Loucy (cell line): Measurements from ENCODE around the gene STAC3.
A peak's percentile ranks its signal among the peaks of the same experiment; 100 is the strongest.

ENCODE experiments used
- H2AFZ ChIP-seq: fragments of 200-600 bp; sonication (generic); 2 replicates; pipeline ENCODE4 v1.6.0; 2016; ENCODE audit warnings: antibody characterized with exemption, mild to moderate bottlenecking, low read length, moderate library complexity
- H3F3A ChIP-seq: fragments of 200-600 bp; 2 replicates; pipeline ENCODE4 v1.6.0; 2016; ENCODE audit warnings: antibody characterized with exemption, low read depth, mild to moderate bottlenecking
- H3K27me3 ChIP-seq: fragments of 200-600 bp; sonication (generic); 2 replicates; pipeline ENCODE4 v1.6.1; 2014; ENCODE audit warnings: low read length, mild to moderate bottlenecking; ENCODE audit not compliant: insufficient read depth, poor library complexity, severe bottlenecking
- H3K36me3 ChIP-seq: fragments of 200-600 bp; sonication (generic); 2 replicates; pipeline ENCODE4 v1.6.1; 2016; ENCODE audit warnings: low read length; ENCODE audit not compliant: insufficient read depth
- H3K4me1 ChIP-seq: fragments of 200-600 bp; sonication (generic); 2 replicates; pipeline ENCODE4 v1.5.1; 2014; ENCODE audit warnings: low read length, mild to moderate bottlenecking; ENCODE audit not compliant: insufficient read depth, poor library complexity, severe bottlenecking
- H3K4me2 ChIP-seq: fragments of 200-600 bp; sonication (generic); 2 replicates; pipeline ENCODE4 v1.6.0; 2014; ENCODE audit warnings: antibody characterized with exemption, low read length, low read depth, mild to moderate bottlenecking; ENCODE audit not compliant: poor library complexity, severe bottlenecking
- H3K4me3 ChIP-seq: fragments of 200-600 bp; sonication (generic); 2 replicates; pipeline ENCODE4 v1.5.1; 2014; ENCODE audit warnings: low read length, mild to moderate bottlenecking, mixed read lengths; ENCODE audit not compliant: poor library complexity, severe bottlenecking
- H3K79me2 ChIP-seq: fragments of 200-600 bp; sonication (generic); 2 replicates; pipeline ENCODE4 v1.6.1; 2014; ENCODE audit warnings: low read length; ENCODE audit not compliant: insufficient read depth
- H3K9ac ChIP-seq: fragments of 200-600 bp; sonication (generic); 2 replicates; pipeline ENCODE4 v1.6.0; 2014; ENCODE audit warnings: mild to moderate bottlenecking, low read depth, low read length, moderate library complexity; ENCODE audit not compliant: poor library complexity, severe bottlenecking
- H3K9me2 ChIP-seq: fragments of 200-600 bp; sonication (generic); replicated peaks from 2 replicates; pipeline ENCODE4 v1.6.1; 2016; ENCODE audit warnings: low read depth, low read length, mixed read lengths
- H3K9me3 ChIP-seq: fragments of 200-600 bp; sonication (generic); 2 replicates; pipeline ENCODE4 v1.6.1; 2014; ENCODE audit warnings: mild to moderate bottlenecking, antibody characterized with exemption, low read length, low read depth; ENCODE audit not compliant: insufficient read depth
- H4K20me1 ChIP-seq: fragments of 200-600 bp; sonication (generic); 2 replicates; pipeline ENCODE4 v1.6.0; 2014; ENCODE audit warnings: antibody characterized with exemption, low read length, mild to moderate bottlenecking; ENCODE audit not compliant: insufficient read depth, poor library complexity, severe bottlenecking
- CTCF ChIP-seq: fragments of 200-600 bp; sonication (generic); conservative IDR thresholded peaks from 2 replicates; pipeline ENCODE4 v1.5.1; 2014; ENCODE audit warnings: mild to moderate bottlenecking, antibody characterized with exemption, low read length
- EZH2phosphoT487 ChIP-seq: fragments of 200-600 bp; IDR thresholded peaks from 2 replicates; pipeline ENCODE4 v1.6.1; 2018; ENCODE audit warnings: antibody characterized with exemption, mild to moderate bottlenecking, moderate library complexity, borderline replicate concordance

Gene STAC3

GRCh38 chr12:57229046-57229633 lies 21.8 kb downstream of the STAC3 start:
- Histone ChIP-seq H3K9me3 (no peaks in the 10 kb centered on the region), H3K36me3 (peaks cover 26% of the 10 kb centered on the region; the same call in 1 of the 2 replicates), H3K9ac (peak overlapping the region; percentile 94), H2AFZ (peak overlapping the region; percentile 67), H3F3A (no peaks in the 10 kb centered on the region), H3K79me2 (peaks cover 44% of the 10 kb centered on the region), H3K4me2 (peak overlapping the region; percentile 95), H3K4me1 (peaks cover 44% of the 10 kb centered on the region), H3K27me3 (no peaks in the 10 kb centered on the region), H3K4me3 (peak overlapping the region; percentile 87), H3K9me2 (no peaks in the 10 kb centered on the region), H4K20me1 (peaks cover 37% of the 10 kb centered on the region)
- TF ChIP-seq CTCF (no peak), EZH2phosphoT487 (no peak)

GRCh38 chr12:57227315-57228115 lies 23.5 kb downstream of the STAC3 start:
- peaks cover 47% of the 10 kb centered on the region for H3K4me1 ChIP-seq
- no peak for TF ChIP-seq CTCF
- no peak for TF ChIP-seq EZH2phosphoT487
- H3K27me3 ChIP-seq: no peaks in the 10 kb centered on the region
- no peaks in the 10 kb centered on the region for H3K9me3 ChIP-seq
- peaks cover 30% of the 10 kb centered on the region for H3K79me2 ChIP-seq
- H4K20me1 ChIP-seq: peaks cover 24% of the 10 kb centered on the region
- H3K9me2 ChIP-seq: no peaks in the 10 kb centered on the region
- H3K9ac ChIP-seq: no peak overlapping the region
- H3K4me2 ChIP-seq: no peak overlapping the region
- H3K36me3 ChIP-seq: peaks cover 10% of the 10 kb centered on the region; the same call in 1 of the 2 replicates
- no peaks in the 10 kb centered on the region for H3F3A ChIP-seq
- no peak overlapping the region for H2AFZ ChIP-seq
- H3K4me3 ChIP-seq: no peak overlapping the region

- Histone ChIP-seq H3K9ac (no peak overlapping the region), H3K9me2 (no peaks in the 10 kb centered on the region), H3K4me2 (no peak overlapping the region), H3K4me1 (peaks cover 40% of the 10 kb centered on the region), H2AFZ (no peak overlapping the region), H3F3A (no peaks in the 10 kb centered on the region), H3K79me2 (peaks cover 22% of the 10 kb centered on the region), H3K9me3 (no peaks in the 10 kb centered on the region), H3K27me3 (no peaks in the 10 kb centered on the region), H4K20me1 (peaks cover 16% of the 10 kb centered on the region), H3K36me3 (peaks cover 2% of the 10 kb centered on the region; the same call in 1 of the 2 replicates), H3K4me3 (no peak overlapping the region)
- TF ChIP-seq EZH2phosphoT487 (no peak), CTCF (no peak)
Measured at GRCh38 chr12:57226588-57227314, 24.2 kb downstream of the STAC3 start.
